ENCODE results near the gene DCAF17.
A peak's percentile ranks its signal among the peaks of the same experiment; 100 is the strongest.
"Not testable (repeated sequence)": the region's sequence is repeated elsewhere in the genome, so short reads cannot be mapped to it uniquely, and the experiment has no call there.

Gene DCAF17

GRCh38 chr2:171412571-171413175, 21.4 kb upstream of the DCAF17 start:
- TF ChIP-seq CTCF (IDR thresholded peaks at IDR 0.05; ENCODE audit: low read length): no peak
- no peak for TF ChIP-seq EZH2 (IDR thresholded peaks at IDR 0.05; ENCODE audit: borderline replicate concordance, low read length)
- Histone ChIP-seq H3F3A (ENCODE audit: insufficient read depth, low read length) (no peaks in the 10 kb centered on the region), H3K27ac (ENCODE audit: low read depth, low read length, poor library complexity, severe bottlenecking) (no peak overlapping the region), H3K36me3 (ENCODE audit: insufficient read depth, low read length) (no peaks in the 10 kb centered on the region), H3K9ac (ENCODE audit: low read length) (no peak overlapping the region), H3K27me3 (ENCODE audit: insufficient read depth, low read length) (no peaks in the 10 kb centered on the region), H3K4me2 (ENCODE audit: low read length) (no peak overlapping the region), H3K4me1 (ENCODE audit: insufficient read depth, low read length, severe bottlenecking) (peaks cover 26% of the 10 kb centered on the region), H3K79me2 (ENCODE audit: insufficient read depth, low read length) (peaks cover 25% of the 10 kb centered on the region; the same call in 1 of the 2 replicates), H4K20me1 (ENCODE audit: insufficient read depth, low read length) (no peaks in the 10 kb centered on the region), H3K9me2 (ENCODE audit: low read depth, low read length) (no peaks in the 10 kb centered on the region), H3K9me3 (ENCODE audit: low read length) (no peaks in the 10 kb centered on the region), H3K4me3 (ENCODE audit: low read depth, low read length, poor library complexity, severe bottlenecking) (no peak overlapping the region), H2AFZ (ENCODE audit: low read length) (no peak overlapping the region)

- not testable (repeated sequence) for H3K9me3 ChIP-seq (ENCODE audit: low read length); H3K4me2 ChIP-seq (ENCODE audit: low read length); H3F3A ChIP-seq (ENCODE audit: insufficient read depth, low read length); H3K4me3 ChIP-seq (ENCODE audit: low read depth, low read length, poor library complexity, severe bottlenecking); H3K9ac ChIP-seq (ENCODE audit: low read length); H3K27ac ChIP-seq (ENCODE audit: low read depth, low read length, poor library complexity, severe bottlenecking); H3K36me3 ChIP-seq (ENCODE audit: insufficient read depth, low read length); H3K27me3 ChIP-seq (ENCODE audit: insufficient read depth, low read length); H3K9me2 ChIP-seq (ENCODE audit: low read depth, low read length); H2AFZ ChIP-seq (ENCODE audit: low read length); H4K20me1 ChIP-seq (ENCODE audit: insufficient read depth, low read length)
- H3K4me1 ChIP-seq (ENCODE audit: insufficient read depth, low read length, severe bottlenecking): peaks cover 23% of the 10 kb centered on the region
- peaks cover 21% of the 10 kb centered on the region; the same call in 1 of the 2 replicates for H3K79me2 ChIP-seq (ENCODE audit: insufficient read depth, low read length)
These were observed 19.4 kb upstream of the DCAF17 start for GRCh38 chr2:171414645-171415044.

- Histone ChIP-seq H3F3A (ENCODE audit: insufficient read depth, low read length) (no peaks in the 10 kb centered on the region), H3K9me3 (ENCODE audit: low read length) (no peaks in the 10 kb centered on the region), H3K9me2 (ENCODE audit: low read depth, low read length) (no peaks in the 10 kb centered on the region), H3K27me3 (ENCODE audit: insufficient read depth, low read length) (no peaks in the 10 kb centered on the region), H2AFZ (ENCODE audit: low read length) (no peak overlapping the region), H3K27ac (ENCODE audit: low read depth, low read length, poor library complexity, severe bottlenecking) (peak overlapping the region; percentile 42), H3K4me2 (ENCODE audit: low read length) (peak overlapping the region; percentile 21; the same call in 1 of the 2 replicates), H3K4me3 (ENCODE audit: low read depth, low read length, poor library complexity, severe bottlenecking) (no peak overlapping the region), H3K9ac (ENCODE audit: low read length) (peak overlapping the region; percentile 40; the same call in 1 of the 2 replicates), H3K79me2 (ENCODE audit: insufficient read depth, low read length) (peaks cover 19% of the 10 kb centered on the region; the same call in 1 of the 2 replicates), H3K36me3 (ENCODE audit: insufficient read depth, low read length) (no peaks in the 10 kb centered on the region; the same call in 1 of the 2 replicates), H4K20me1 (ENCODE audit: insufficient read depth, low read length) (no peaks in the 10 kb centered on the region), H3K4me1 (ENCODE audit: insufficient read depth, low read length, severe bottlenecking) (peaks cover 23% of the 10 kb centered on the region)
- TF ChIP-seq EZH2 (IDR thresholded peaks at IDR 0.05; ENCODE audit: borderline replicate concordance, low read length): no peak
- TF ChIP-seq CTCF (IDR thresholded peaks at IDR 0.05; ENCODE audit: low read length): peak; percentile 93
These were observed 17.8 kb upstream of the DCAF17 start for GRCh38 chr2:171416009-171416926.

All from OCI-LY1 (cell line).